Glomerular visceral epithelial cell (primary cell): ENCODE data around the gene RBFOX2.
"Not testable (repeated sequence)": the region's sequence is repeated elsewhere in the genome, so short reads cannot be mapped to it uniquely, and the experiment has no call there.

Source experiments
- DNase-seq: peaks from one replicate; pipeline ENCODE4 v3.0.0-alpha.2; 2016; ENCODE audit errors: extremely low spot score

RBFOX2 gene

GRCh38 chr22:36042240-36042639 is 13.6 kb upstream of the RBFOX2 start:
- DNase-seq: no peak

- no peak for DNase-seq
Observed at GRCh38 chr22:36039125-36039524, 10.5 kb upstream of the RBFOX2 start.

GRCh38 chr22:36037102-36037758 is 8.6 kb upstream of the RBFOX2 start:
- DNase-seq: no peak

GRCh38 chr22:36036167-36036624 is 7.6 kb upstream of the RBFOX2 start:
- no peak for DNase-seq

- no peak for DNase-seq
Observed at GRCh38 chr22:36032611-36033010, 4.0 kb upstream of the RBFOX2 start.

- no peak for DNase-seq
Observed at GRCh38 chr22:36029406-36029755, 757 bp upstream of the RBFOX2 start.

GRCh38 chr22:36027935-36028645 is 534 bp downstream of the RBFOX2 start:
- peak; percentile 21 for DNase-seq

- DNase-seq: no peak
Observed at GRCh38 chr22:36027579-36027934, 1.1 kb downstream of the RBFOX2 start.

GRCh38 chr22:36026741-36027140 is 1.9 kb downstream of the RBFOX2 start:
- DNase-seq: peak; percentile 28

GRCh38 chr22:36022697-36023096 is 5.9 kb downstream of the RBFOX2 start:
- DNase-seq: no peak

- no peak for DNase-seq
Observed at GRCh38 chr22:36022162-36022561, 6.5 kb downstream of the RBFOX2 start.

GRCh38 chr22:36021606-36022153 is 6.9 kb downstream of the RBFOX2 start:
- DNase-seq: no peak

GRCh38 chr22:36020865-36021264 is 7.8 kb downstream of the RBFOX2 start:
- not testable (repeated sequence) for DNase-seq

- DNase-seq: peak; percentile 53
Observed at GRCh38 chr22:36017651-36018091, 11.0 kb downstream of the RBFOX2 start.

GRCh38 chr22:36016684-36017083 is 11.9 kb downstream of the RBFOX2 start:
- DNase-seq: no peak

GRCh38 chr22:36015811-36016529 is 12.7 kb downstream of the RBFOX2 start:
- no peak for DNase-seq

- no peak for DNase-seq
Observed at GRCh38 chr22:36015155-36015810, 13.3 kb downstream of the RBFOX2 start.

- DNase-seq: no peak
Observed at GRCh38 chr22:36014546-36015074, 14.0 kb downstream of the RBFOX2 start.

GRCh38 chr22:36012332-36012731 is 16.3 kb downstream of the RBFOX2 start:
- DNase-seq: no peak

- peak; percentile 31 for DNase-seq
Observed at GRCh38 chr22:36010882-36011281, 17.7 kb downstream of the RBFOX2 start.

- no peak for DNase-seq
Observed at GRCh38 chr22:36010090-36010489, 18.5 kb downstream of the RBFOX2 start.

- no peak for DNase-seq
Observed at GRCh38 chr22:36009085-36009484, 19.5 kb downstream of the RBFOX2 start.
